HS-27A (cell line): Measurements from ENCODE around the gene NFIA.

ENCODE experiments used
- DNase-seq: peaks from one replicate; pipeline ENCODE4 v3.0.0-alpha.2; 2012; ENCODE audit warnings: low read depth, missing footprints

The NFIA gene

GRCh38 chr1:61215676-61216289 lies 133.4 kb downstream of the NFIA start:
- no peak for DNase-seq

GRCh38 chr1:61220536-61220935 lies 138.2 kb downstream of the NFIA start:
- DNase-seq, result no peak

- DNase-seq, result no peak
These were observed 139.3 kb downstream of the NFIA start for GRCh38 chr1:61221642-61222041.

DNA sequence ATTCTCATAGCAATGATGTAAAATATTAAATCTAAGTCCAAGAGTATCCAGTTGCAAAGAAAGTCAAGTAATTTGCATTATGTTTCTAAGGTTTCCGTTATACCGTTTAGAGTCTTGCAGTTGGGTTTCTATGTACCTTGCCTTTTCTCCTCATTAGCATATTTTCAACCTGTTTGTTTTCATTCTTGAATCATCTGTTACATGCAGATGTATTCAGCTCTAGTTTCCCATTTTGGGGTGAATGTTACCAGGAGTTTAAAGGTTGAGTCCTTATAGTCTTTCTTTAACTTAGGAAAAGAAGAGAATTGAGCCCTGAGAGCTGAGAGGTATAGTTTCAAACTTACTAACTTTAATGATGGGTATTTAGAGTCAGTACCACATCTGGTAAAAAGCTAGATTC lies 139.9 kb downstream of the NFIA start:
- no peak for DNase-seq

DNA sequence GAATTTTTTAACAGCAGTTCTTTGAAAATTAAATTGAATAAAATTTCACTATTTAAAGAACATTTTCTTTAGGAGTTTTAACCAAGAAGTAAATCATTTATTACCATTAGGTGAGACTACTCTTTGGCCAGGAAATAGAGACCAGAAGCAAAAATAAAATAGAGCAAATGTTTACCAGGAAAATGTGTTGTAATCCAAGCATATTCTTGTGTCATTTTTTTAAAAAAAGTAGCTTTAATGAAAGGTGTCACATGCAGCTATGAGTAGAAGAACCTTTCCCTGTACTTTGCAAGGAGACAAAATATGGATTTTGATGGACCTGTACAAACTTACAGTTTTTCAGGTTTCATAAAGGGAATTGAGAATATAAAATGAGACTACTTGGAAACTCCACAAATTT lies 140.8 kb downstream of the NFIA start:
- DNase-seq, result no peak

DNA sequence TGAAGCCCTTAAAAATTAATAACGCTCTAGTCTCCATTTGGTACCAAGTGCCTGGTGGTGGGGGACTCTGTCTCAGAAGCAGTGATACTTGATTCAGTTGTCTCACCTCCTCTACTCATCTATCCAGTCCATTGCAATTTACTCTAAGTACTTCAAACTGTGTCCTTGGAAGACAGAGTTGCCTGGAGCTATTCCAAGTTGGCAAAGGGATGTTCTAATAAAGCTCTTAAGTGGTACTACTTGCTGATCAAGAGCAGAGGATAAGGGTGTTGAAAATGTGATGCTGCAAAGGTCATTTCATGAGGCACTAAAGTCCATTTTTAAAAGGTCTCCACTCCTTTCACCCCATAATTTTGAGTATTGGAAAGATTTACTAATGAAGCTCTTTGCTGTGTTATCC lies 142.2 kb downstream of the NFIA start:
- DNase-seq, result no peak

DNA sequence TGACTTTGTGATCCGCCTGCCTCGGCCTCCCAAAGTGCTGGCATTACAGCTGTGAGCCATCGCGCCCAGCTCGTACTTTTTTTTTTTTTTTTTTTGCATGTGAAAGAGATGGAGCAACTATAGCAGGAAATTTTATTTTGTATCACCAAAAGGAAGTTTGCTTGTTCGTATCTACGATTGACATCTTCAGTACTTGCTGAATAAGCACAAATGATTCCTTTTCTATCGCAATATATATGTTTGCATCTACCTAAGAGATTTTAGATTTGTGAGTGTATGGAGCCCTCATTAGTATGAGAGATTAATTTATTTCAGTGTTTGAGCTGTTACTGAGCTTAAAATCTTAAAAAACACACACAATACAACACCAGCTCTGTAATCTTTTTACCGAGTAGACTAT lies 143.1 kb downstream of the NFIA start:
- no peak for DNase-seq

GRCh38 chr1:61226791-61227567 lies 144.6 kb downstream of the NFIA start:
- DNase-seq, result no peak

- no peak for DNase-seq
These were observed 145.6 kb downstream of the NFIA start for GRCh38 chr1:61227857-61228550.

DNA sequence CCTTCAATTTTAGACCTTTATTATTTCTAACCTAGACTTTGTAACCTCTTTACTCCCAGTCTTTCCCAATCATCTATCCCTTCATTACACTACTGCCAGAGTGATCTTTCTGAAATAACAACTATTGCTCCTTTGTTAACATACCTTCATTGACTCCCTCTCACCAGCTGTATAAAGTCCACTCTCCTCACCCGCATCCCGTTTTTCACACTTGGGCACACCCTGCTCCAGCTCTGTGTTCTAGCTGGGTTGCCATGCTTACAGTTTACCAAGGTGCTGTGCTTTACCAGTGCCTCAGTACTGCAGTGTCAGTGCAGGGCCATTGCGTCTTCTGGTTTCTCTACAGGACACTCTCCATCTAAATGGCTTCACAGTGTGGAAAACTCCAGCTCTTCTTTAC lies 148.2 kb downstream of the NFIA start:
- DNase-seq, result no peak

- DNase-seq, result no peak
These were observed 149.4 kb downstream of the NFIA start for GRCh38 chr1:61231795-61232194.

DNA sequence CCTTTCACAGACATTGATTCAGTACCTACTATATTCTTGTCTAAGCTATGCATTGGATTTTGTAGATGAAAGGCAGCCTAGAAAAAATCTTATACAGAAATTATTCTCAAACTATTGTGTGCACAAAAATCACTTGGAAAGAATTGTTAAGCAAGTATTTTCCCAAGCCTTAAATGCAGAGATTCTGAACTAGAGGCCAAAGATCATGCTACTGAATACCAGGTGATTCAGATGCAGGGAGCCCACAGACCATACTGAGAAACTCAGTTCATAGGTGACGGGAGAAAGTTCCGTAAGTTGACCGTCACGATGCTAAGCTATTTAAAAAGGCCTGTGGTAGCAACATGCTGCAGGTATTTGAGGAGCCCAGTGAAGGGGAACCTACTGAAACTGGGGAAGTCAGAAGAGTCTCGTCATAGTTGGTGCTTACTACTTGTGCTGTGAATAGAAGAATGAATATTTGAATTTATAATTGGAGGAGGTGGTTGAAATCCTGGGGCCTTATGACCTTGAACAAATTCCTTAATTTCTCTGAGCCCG lies 150.8 kb downstream of the NFIA start:
- DNase-seq, result no peak

DNA sequence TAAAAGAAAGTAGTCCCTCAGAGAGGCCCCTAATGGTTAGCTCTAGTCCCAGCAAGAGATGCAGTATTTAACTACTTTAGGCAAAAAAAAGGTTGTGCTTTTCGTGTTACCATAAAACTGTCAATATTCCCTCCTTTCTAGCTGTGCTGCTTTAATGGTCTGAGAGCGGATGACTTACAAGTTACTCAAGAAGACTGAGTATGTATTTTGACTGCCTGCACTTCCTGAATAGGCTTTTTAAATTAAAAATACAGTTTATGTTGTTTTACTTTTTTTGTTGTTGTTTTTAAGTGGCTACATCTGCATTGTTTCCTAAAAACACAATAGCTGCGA lies 152.2 kb downstream of the NFIA start:
- DNase-seq, result no peak

GRCh38 chr1:61237147-61237546 lies 154.8 kb downstream of the NFIA start:
- DNase-seq, result no peak

- DNase-seq, result no peak
These were observed 155.4 kb downstream of the NFIA start for GRCh38 chr1:61237659-61238358.

- no peak for DNase-seq
These were observed 156.0 kb downstream of the NFIA start for GRCh38 chr1:61238359-61238665.

DNA sequence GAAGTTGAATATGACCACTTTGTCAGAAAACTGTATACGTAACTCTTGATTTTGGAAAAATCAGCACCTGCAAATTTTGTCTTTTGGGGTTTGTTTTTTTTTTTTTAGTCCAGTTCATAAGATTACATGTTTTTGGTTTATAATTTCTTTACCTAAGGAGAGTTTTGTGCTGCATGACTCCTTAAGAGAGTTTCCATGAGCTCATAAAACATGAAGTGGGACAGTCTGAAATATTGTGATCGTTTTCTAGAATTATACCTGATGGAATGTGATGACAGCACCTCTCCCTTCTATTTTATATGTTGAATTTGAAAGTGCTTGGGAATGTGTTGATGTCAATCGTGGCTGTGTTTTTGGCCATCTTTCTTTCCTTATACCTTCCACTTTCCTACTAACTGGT lies 158.5 kb downstream of the NFIA start:
- no peak for DNase-seq

DNA sequence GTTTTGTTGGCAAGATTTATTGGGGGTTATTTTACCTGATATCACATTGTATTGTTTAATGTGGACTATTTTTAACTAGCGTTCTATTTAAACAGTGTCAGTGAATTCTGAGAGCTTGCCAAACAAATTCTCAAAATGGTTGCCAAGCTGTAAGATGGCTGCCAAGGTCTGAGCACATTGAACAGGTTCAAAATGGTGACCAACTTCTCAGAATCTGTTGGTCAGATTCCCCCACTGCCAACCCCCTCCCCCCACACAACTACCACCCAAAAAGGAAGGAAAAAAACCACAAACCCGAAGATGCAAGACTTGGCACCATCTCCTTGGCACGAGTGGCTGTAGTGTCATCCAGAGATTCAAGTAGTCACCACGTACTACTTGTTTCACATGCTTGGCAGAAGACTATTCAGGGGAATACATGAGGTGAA lies 159.1 kb downstream of the NFIA start:
- no peak for DNase-seq

DNA sequence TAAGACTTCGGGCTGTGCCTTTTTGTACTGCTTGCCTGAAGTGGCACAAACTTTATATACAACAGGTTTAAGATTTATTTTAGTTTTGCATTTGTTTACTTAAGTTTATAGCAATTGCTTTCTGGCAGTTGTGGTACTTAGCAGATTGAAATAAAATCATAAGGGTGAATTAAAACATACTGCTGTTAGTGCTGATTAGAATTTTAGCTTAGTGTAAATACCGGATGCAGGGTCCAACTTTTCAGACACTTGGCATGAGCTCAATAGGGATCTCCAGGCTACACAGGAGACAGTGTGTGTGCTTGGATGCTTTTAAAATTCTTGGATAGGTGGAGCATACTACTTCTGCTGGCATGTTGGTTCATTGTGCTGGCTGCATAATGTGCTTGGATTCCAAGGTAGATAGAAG lies 159.6 kb downstream of the NFIA start:
- no peak for DNase-seq

DNA sequence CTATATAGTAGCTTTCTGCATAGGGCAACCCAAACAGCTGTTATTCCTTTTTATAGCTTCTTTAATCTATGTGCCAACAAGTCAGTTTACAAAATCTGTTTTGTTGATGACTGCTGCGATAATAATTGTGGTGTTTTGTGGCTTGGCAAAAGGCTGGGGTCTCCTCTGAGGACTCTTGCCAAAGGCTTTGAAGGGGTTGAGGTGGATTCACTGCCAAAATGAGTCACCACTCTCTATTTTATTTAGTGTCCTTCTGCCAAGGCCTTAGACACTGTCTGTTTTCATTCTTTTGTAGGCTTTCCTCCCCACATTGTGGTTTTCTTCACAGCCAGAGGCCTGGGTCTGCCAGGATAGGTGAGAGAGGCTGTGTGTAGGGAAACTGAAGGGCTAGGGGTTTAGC lies 161.8 kb downstream of the NFIA start:
- DNase-seq, result no peak

- DNase-seq, result no peak
These were observed 163.5 kb downstream of the NFIA start for GRCh38 chr1:61245696-61246400.
